ENCODE data around the gene RAET1L.
"Not testable (repeated sequence)": the region's sequence is repeated elsewhere in the genome, so short reads cannot be mapped to it uniquely, and the experiment has no call there.

RAET1L gene

GRCh38 chr6:150029749-150030148 lies 4.4 kb upstream of the RAET1L start:
- in situ Hi-C loops (cut with MboI; ENCODE audit: low pct_unique_long_range_greater_than_20kb, low sequenced_read_pairs, unreplicated experiment): no loop called here
- no peak for TF ChIP-seq CTCF (IDR thresholded peaks at IDR 0.05; ENCODE audit: extremely low read depth, insufficient read depth, missing control alignments)
- DNase-seq (ENCODE audit: low spot score): no peak

- in situ Hi-C loops (cut with MboI; ENCODE audit: low pct_unique_long_range_greater_than_20kb, low sequenced_read_pairs, unreplicated experiment): no loop called here
- TF ChIP-seq CTCF (IDR thresholded peaks at IDR 0.05; ENCODE audit: extremely low read depth, insufficient read depth, missing control alignments): no peak
- no peak for DNase-seq (ENCODE audit: low spot score)
Measured at GRCh38 chr6:150029276-150029675, 3.9 kb upstream of the RAET1L start.

- in situ Hi-C loops (cut with MboI; ENCODE audit: low pct_unique_long_range_greater_than_20kb, low sequenced_read_pairs, unreplicated experiment): no loop called here
- TF ChIP-seq CTCF (IDR thresholded peaks at IDR 0.05; ENCODE audit: extremely low read depth, insufficient read depth, missing control alignments): no peak
- no peak for DNase-seq (ENCODE audit: low spot score)
Measured at GRCh38 chr6:150028799-150029198, 3.5 kb upstream of the RAET1L start.

GRCh38 chr6:150027806-150028565 lies 2.7 kb upstream of the RAET1L start:
- no peak for TF ChIP-seq CTCF (IDR thresholded peaks at IDR 0.05; ENCODE audit: extremely low read depth, insufficient read depth, missing control alignments)
- in situ Hi-C loops (cut with MboI; ENCODE audit: low pct_unique_long_range_greater_than_20kb, low sequenced_read_pairs, unreplicated experiment): no loop called here
- DNase-seq (ENCODE audit: low spot score): no peak

GRCh38 chr6:150026976-150027805 lies 1.9 kb upstream of the RAET1L start:
- in situ Hi-C loops (cut with MboI; ENCODE audit: low pct_unique_long_range_greater_than_20kb, low sequenced_read_pairs, unreplicated experiment): no loop called here
- no peak for TF ChIP-seq CTCF (IDR thresholded peaks at IDR 0.05; ENCODE audit: extremely low read depth, insufficient read depth, missing control alignments)
- DNase-seq (ENCODE audit: low spot score): no peak

GRCh38 chr6:150024646-150025155 lies 631 bp downstream of the RAET1L start:
- no peak for TF ChIP-seq CTCF (IDR thresholded peaks at IDR 0.05; ENCODE audit: extremely low read depth, insufficient read depth, missing control alignments)
- no peak for DNase-seq (ENCODE audit: low spot score)
- in situ Hi-C loops (cut with MboI; ENCODE audit: low pct_unique_long_range_greater_than_20kb, low sequenced_read_pairs, unreplicated experiment): loop anchor here (5.0 kb wide), 1 partner anchor 102 kb away; the partner anchor contains the start of gene RAET1G

- in situ Hi-C loops (cut with MboI; ENCODE audit: low pct_unique_long_range_greater_than_20kb, low sequenced_read_pairs, unreplicated experiment): loop anchor here (5.0 kb wide), 1 partner anchor 102 kb away; the partner anchor contains the start of gene RAET1G
- DNase-seq (ENCODE audit: low spot score): not testable (repeated sequence)
Measured at GRCh38 chr6:150024021-150024420, 1.3 kb downstream of the RAET1L start.

GRCh38 chr6:150021870-150022269 lies 3.5 kb downstream of the RAET1L start:
- not testable (repeated sequence) for DNase-seq (ENCODE audit: low spot score)
- in situ Hi-C loops (cut with MboI; ENCODE audit: low pct_unique_long_range_greater_than_20kb, low sequenced_read_pairs, unreplicated experiment): loop anchor here (5.0 kb wide), 1 partner anchor 100 kb away; the partner anchor contains the start of gene RAET1G
